T-helper 1 cell treated with Interleukin-12 subunit alpha and Interleukin-12 subunit beta and Interleukin-4 antibody, amounts not matched to agents 30 μg/mL and 1 μg/mL, for 36 hours (primary cell): ENCODE results near the gene ADH1A.
"Not testable (repeated sequence)": the region's sequence is repeated elsewhere in the genome, so short reads cannot be mapped to it uniquely, and the experiment has no call there.

Experiments
- H3K27ac Mint-ChIP-seq: one replicate; pipeline ENCODE4 v1.8.0; 2021; ENCODE audit warnings: mild to moderate bottlenecking, mixed read lengths
- H3K27me3 Mint-ChIP-seq: one replicate; pipeline ENCODE4 v1.8.0; 2021; ENCODE audit warnings: low read depth, mixed read lengths
- H3K36me3 Mint-ChIP-seq: one replicate; pipeline ENCODE4 v1.8.0; 2021; ENCODE audit warnings: low read depth, mixed read lengths
- H3K4me1 Mint-ChIP-seq: one replicate; pipeline ENCODE4 v1.8.0; 2021; ENCODE audit warnings: low read depth, mixed read lengths
- H3K4me3 Mint-ChIP-seq: one replicate; pipeline ENCODE4 v1.8.0; 2021; ENCODE audit warnings: mild to moderate bottlenecking, moderate library complexity, mixed read lengths
- H3K9me3 Mint-ChIP-seq: one replicate; pipeline ENCODE4 v1.8.0; 2021; ENCODE audit warnings: mixed read lengths

ADH1A gene

DNA sequence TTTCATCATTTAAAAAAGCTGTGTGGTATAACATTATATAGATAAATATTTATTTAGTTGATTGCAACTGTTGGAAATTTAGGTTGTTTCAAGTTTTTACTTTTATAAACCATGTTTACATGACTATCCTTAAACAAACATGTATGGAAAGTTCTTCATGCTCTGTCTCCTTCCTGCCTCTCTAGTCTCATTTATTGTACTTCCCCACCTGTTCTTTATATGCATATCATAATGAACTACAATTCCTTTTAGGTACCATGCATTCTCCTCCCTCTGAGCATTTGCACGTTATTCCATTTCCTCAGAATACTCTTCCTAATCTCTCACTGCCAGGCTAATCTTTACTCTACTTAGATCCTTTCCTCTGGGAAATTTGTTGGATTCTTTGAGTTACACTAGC, 54.8 kb downstream of the ADH1A start:
- Mint-ChIP-seq H3K9me3 (no peaks in the 10 kb centered on the region), H3K27ac (no peak overlapping the region), H3K4me3 (no peak overlapping the region), H3K36me3 (no peaks in the 10 kb centered on the region), H3K4me1 (no peaks in the 10 kb centered on the region), H3K27me3 (no peaks in the 10 kb centered on the region)

- Mint-ChIP-seq H3K27ac (no peak overlapping the region), H3K36me3 (no peaks in the 10 kb centered on the region), H3K27me3 (no peaks in the 10 kb centered on the region), H3K9me3 (no peaks in the 10 kb centered on the region), H3K4me1 (no peaks in the 10 kb centered on the region), H3K4me3 (no peak overlapping the region)
Observed at GRCh38 chr4:99234331-99235010, 56.3 kb downstream of the ADH1A start.

DNA sequence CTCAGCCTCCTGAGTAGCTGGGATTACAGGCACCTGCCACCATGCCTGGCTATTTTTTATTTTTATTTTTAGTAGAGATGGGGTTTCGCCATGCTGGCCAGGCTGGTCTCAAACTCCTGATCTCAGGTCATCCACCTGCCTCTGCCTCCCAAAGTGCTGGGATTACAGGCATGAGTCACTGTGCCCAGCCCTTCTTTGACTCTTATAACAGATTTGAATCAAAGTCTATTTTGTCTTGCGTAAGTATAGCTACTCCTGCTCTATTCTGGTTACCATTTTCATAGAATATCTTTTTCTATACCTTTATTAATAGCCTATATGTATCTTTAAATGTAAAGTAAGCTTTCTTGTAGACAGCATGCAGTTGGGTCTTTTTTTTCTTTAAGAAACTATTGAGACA, 57.4 kb downstream of the ADH1A start:
- not testable (repeated sequence) for H3K27me3 Mint-ChIP-seq, H3K27ac Mint-ChIP-seq, H3K4me1 Mint-ChIP-seq, H3K36me3 Mint-ChIP-seq, H3K4me3 Mint-ChIP-seq, H3K9me3 Mint-ChIP-seq

DNA sequence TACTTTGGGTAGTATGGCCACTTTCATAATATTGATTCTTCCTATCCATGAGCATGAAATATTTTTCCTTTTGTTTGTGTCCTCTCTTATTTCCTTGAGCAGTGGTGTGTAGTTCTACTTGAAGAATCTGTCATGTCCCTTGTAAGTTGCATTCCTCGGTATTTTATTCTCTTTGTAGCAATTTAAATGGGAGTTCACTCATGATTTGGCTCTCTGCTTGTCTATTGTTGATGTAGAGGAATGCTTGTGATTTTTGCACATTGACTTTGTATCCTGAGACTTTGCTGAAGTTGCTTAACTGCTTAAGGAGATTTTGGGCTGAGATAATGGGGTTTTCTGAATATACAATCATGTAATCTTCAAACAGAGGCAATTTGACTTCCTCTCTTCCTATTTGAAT, 62.1 kb downstream of the ADH1A start:
- H3K27me3 Mint-ChIP-seq, H3K4me1 Mint-ChIP-seq, H3K36me3 Mint-ChIP-seq, H3K27ac Mint-ChIP-seq, H3K9me3 Mint-ChIP-seq, H3K4me3 Mint-ChIP-seq: not testable (repeated sequence)

- not testable (repeated sequence) for H3K4me1 Mint-ChIP-seq, H3K9me3 Mint-ChIP-seq, H3K36me3 Mint-ChIP-seq, H3K4me3 Mint-ChIP-seq, H3K27me3 Mint-ChIP-seq, H3K27ac Mint-ChIP-seq
Observed at GRCh38 chr4:99227646-99228045, 63.1 kb downstream of the ADH1A start.
